HepG2 (cell line): ENCODE measurements around the gene DUSP22. TPM values are rescaled to one million over a fixed set of nuclear protein-coding genes. Genes with fewer than 3 reads are reported as not detected.

Experiments used
- CENPT ChIP-seq: sonication (generic); formaldehyde crosslinking; IDR thresholded peaks from 2 replicates; pipeline ENCODE4 v1.8.0; 2022; ENCODE audit warnings: low read depth, mild to moderate bottlenecking, moderate library complexity, missing genetic modification reagents
- CREM ChIP-seq, 2 experiments: sonication (generic) in 1 of 2; formaldehyde crosslinking in 1 of 2; IDR thresholded peaks; 2 replicates each; pipeline versions ENCODE4 v1.4.0 to v1.6.1; 2016 to 2020; ENCODE audit warnings: antibody characterized with exemption in 1 of 2, mild to moderate bottlenecking in 1 of 2, missing genetic modification reagents in 1 of 2
- GABPB1 ChIP-seq: IDR thresholded peaks from 2 replicates; pipeline ENCODE4 v1.6.1; 2016; ENCODE audit warnings: mild to moderate bottlenecking, missing genetic modification reagents, moderate library complexity, missing compliant biosample characterization
- HOXA5 ChIP-seq: sonication (generic); formaldehyde crosslinking; IDR thresholded peaks from 2 replicates; pipeline ENCODE4 v1.4.0; 2020; ENCODE audit warnings: missing genetic modification reagents
- ISL2 ChIP-seq: sonication (generic); formaldehyde crosslinking; IDR thresholded peaks from 2 replicates; pipeline ENCODE4 v1.5.0; 2020; ENCODE audit warnings: missing genetic modification reagents
- ISX ChIP-seq: sonication (generic); formaldehyde crosslinking; conservative IDR thresholded peaks from 2 replicates; pipeline ENCODE4 v1.5.0; 2020; ENCODE audit warnings: missing genetic modification reagents
- JDP2 ChIP-seq: sonication (generic); formaldehyde crosslinking; IDR thresholded peaks from 2 replicates; pipeline ENCODE4 v1.8.1; 2022; ENCODE audit warnings: missing genetic modification reagents, borderline replicate concordance
- NFYB ChIP-seq: sonication (generic); formaldehyde crosslinking; IDR thresholded peaks from 2 replicates; pipeline ENCODE4 v1.4.0; 2020; ENCODE audit warnings: missing genetic modification reagents
- PRPF4 ChIP-seq: fragments of 200-400 bp; formaldehyde crosslinking; IDR thresholded peaks from 2 replicates; pipeline ENCODE4 v1.6.1; 2016; ENCODE audit warnings: low read length, low read depth; ENCODE audit not compliant: poor library complexity, severe bottlenecking
- SMAD3 ChIP-seq: sonication (generic); formaldehyde crosslinking; IDR thresholded peaks from 2 replicates; pipeline ENCODE4 v1.4.0; 2020; ENCODE audit warnings: missing genetic modification reagents
- SSRP1 ChIP-seq: IDR thresholded peaks from 2 replicates; pipeline ENCODE4 v1.6.1; 2016; ENCODE audit warnings: control low read depth
- TRIM24 ChIP-seq: sonication (generic); formaldehyde crosslinking; IDR thresholded peaks from 2 replicates; pipeline ENCODE4 v1.8.0; 2022; ENCODE audit warnings: mild to moderate bottlenecking, missing genetic modification reagents
- YEATS2 ChIP-seq: sonication (generic); formaldehyde crosslinking; IDR thresholded peaks from 2 replicates; pipeline ENCODE4 v1.4.0; 2020; ENCODE audit warnings: missing genetic modification reagents, borderline replicate concordance
- ZBTB14 ChIP-seq: sonication (generic); formaldehyde crosslinking; IDR thresholded peaks from 2 replicates; pipeline ENCODE4 v1.4.0; 2020; ENCODE audit warnings: missing genetic modification reagents
- ZBTB3 ChIP-seq: sonication (generic); formaldehyde crosslinking; IDR thresholded peaks from 2 replicates; pipeline ENCODE4 v1.4.0; 2020; ENCODE audit warnings: low read depth, mild to moderate bottlenecking, moderate library complexity, missing genetic modification reagents, borderline replicate concordance
- ZKSCAN5 ChIP-seq: sonication (generic); formaldehyde crosslinking; IDR thresholded peaks from 2 replicates; pipeline ENCODE4 v1.5.1; 2020; ENCODE audit warnings: mild to moderate bottlenecking, missing genetic modification reagents
- ZNF235 ChIP-seq: sonication (generic); formaldehyde crosslinking; IDR thresholded peaks from 2 replicates; pipeline ENCODE4 v1.8.1; 2023; ENCODE audit warnings: mild to moderate bottlenecking, missing genetic modification reagents, borderline replicate concordance
- ZNF589 ChIP-seq: sonication (generic); formaldehyde crosslinking; conservative IDR thresholded peaks from 2 replicates; pipeline ENCODE4 v1.8.0; 2022; ENCODE audit warnings: mild to moderate bottlenecking, moderate library complexity, missing genetic modification reagents
- ZNF816 ChIP-seq: sonication (generic); formaldehyde crosslinking; IDR thresholded peaks from 2 replicates; pipeline ENCODE4 v1.8.0; 2022; ENCODE audit warnings: missing genetic modification reagents, mild to moderate bottlenecking, borderline replicate concordance
- ZNF841 ChIP-seq: sonication (generic); formaldehyde crosslinking; IDR thresholded peaks from 2 replicates; pipeline ENCODE4 v1.8.1; 2023; ENCODE audit warnings: missing genetic modification reagents, borderline replicate concordance
- ZSCAN30 ChIP-seq: sonication (generic); formaldehyde crosslinking; IDR thresholded peaks from 2 replicates; pipeline ENCODE4 v1.5.0; 2020; ENCODE audit warnings: mild to moderate bottlenecking, missing genetic modification reagents
- ZUFSP ChIP-seq: sonication (generic); formaldehyde crosslinking; IDR thresholded peaks from 2 replicates; pipeline ENCODE4 v1.9.0; 2021; ENCODE audit warnings: missing genetic modification reagents, mild to moderate bottlenecking, borderline replicate concordance
- polyA plus RNA-seq, 8 experiments: library from polyadenylated mRNA; depleted of rRNA in 3 of 8; stranded (reverse) in 7 of 8; unstranded in 1 of 8; fragments of >200 nt; fragmentation: Illumina TruSeq in 4 of 8; extraction: Trizol in 4 of 8; gene quantifications; 2 replicates each; pipeline versions ENCODE4 v1.2.1 to v1.2.3, GENCODE V29; 2011 to 2016; ENCODE audit warnings: low read depth in 4 of 8, missing spikeins in 1 of 8, mixed read lengths in 1 of 8; ENCODE audit not compliant: insufficient read depth in 1 of 8
- total RNA-seq, 5 experiments: library from RNA; depleted of rRNA; stranded (reverse); fragments of >200 nt; fragmentation: Illumina TruSeq; extraction: Trizol; gene quantifications; 2 replicates each; pipeline ENCODE4 v1.2.3, GENCODE V29; 2016; ENCODE audit warnings: low read depth in 1 of 5

Gene DUSP22
- total and polyA plus RNA-seq, 2 of the 13 experiments (the other 11 are each of a cell fraction or from before 2014, with no cell fraction given) = 20.2 to 32.8 TPM

- TF ChIP-seq ZBTB3 (CRISPR knock-in tag) (no peak), CENPT (CRISPR knock-in tag) (no peak), CREM (IDR thresholded peaks at IDR 0.05) (no peak), CREM (CRISPR knock-in tag; IDR thresholded peaks at IDR 0.05) (0 out of 2 replicates have a peak, but pooled peaks have one; percentile 10), ZNF235 (CRISPR knock-in tag) (no peak), ZBTB14 (CRISPR knock-in tag) (no peak), GABPB1 (no peak; the same call in 1 of the 2 replicates), ZUFSP (CRISPR knock-in tag) (no peak), TRIM24 (CRISPR knock-in tag) (no peak), SMAD3 (no peak), HOXA5 (CRISPR knock-in tag) (peak; percentile 48; the same call in 1 of the 2 replicates), PRPF4 (no peak), ZSCAN30 (CRISPR knock-in tag) (peak; percentile 76; the same call in 1 of the 2 replicates), ISX (CRISPR knock-in tag) (peak; percentile 74; the same call in 1 of the 2 replicates), ZNF816 (CRISPR knock-in tag) (peak; percentile 90; the same call in 1 of the 2 replicates), ZNF841 (no peak; the same call in 1 of the 2 replicates), NFYB (CRISPR knock-in tag) (no peak), ZKSCAN5 (CRISPR knock-in tag) (no peak), JDP2 (CRISPR knock-in tag) (no peak), ISL2 (CRISPR knock-in tag) (peak; percentile 50; the same call in 1 of the 2 replicates), ZNF589 (CRISPR knock-in tag) (no peak), SSRP1 (CRISPR knock-in tag) (0 out of 2 replicates have a peak, but pooled peaks have one; percentile 8), YEATS2 (CRISPR knock-in tag) (peak; percentile 43; the same call in 1 of the 2 replicates)
These were observed at the start of gene DUSP22 (continued) for GRCh38 chr6:291697-292505.
